ENCODE results near the gene CDK9. TPM values are rescaled to one million over a fixed set of nuclear protein-coding genes. Genes with fewer than 3 reads are reported as not detected.
A peak's percentile ranks its signal among the peaks of the same experiment; 100 is the strongest.

Gene CDK9
- polyA plus RNA-seq (2013, experiment 1 of 4), result 55.8 TPM
- 73.2 TPM for polyA plus RNA-seq (2013, experiment 2 of 4)
- polyA plus RNA-seq (2013, experiment 3 of 4), result 57.8 TPM
- 57.8 TPM for polyA plus RNA-seq (2013, experiment 4 of 4)

DNA sequence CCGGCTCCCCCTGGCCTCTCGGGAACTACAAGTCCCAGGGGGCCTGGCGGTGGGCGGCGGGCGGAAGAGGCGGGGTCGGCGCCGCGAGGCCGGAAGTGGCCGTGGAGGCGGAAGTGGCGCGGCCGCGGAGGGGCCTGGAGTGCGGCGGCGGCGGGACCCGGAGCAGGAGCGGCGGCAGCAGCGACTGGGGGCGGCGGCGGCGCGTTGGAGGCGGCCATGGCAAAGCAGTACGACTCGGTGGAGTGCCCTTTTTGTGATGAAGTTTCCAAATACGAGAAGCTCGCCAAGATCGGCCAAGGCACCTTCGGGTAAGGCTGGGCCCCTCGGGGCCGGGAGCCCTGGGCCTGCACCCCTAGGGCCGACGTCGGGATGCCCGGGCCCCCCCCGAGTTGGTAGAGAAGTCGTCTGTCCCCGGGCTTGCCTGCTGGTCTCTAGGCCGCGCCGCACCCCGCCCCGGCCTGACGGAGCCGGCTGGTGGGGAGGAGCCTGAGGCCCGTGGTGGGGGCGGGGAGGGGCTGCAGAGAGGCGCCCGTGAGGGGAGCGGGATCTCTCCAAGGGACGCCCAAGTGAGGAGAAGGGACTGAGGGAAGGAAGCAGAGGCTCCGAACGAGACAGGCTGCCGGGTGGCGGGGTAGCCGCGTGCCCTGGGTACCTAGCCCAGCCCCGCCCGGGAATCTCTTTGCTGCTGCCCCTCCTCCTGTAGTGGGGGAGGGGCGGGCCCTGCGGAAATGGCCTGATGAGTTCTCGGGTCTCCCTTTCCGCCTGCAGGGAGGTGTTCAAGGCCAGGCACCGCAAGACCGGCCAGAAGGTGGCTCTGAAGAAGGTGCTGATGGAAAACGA lies at the start of gene CDK9:
CDK9 (plus strand) TSS at position 102 of the 840 bp plus-strand sequence; CDS start at position 217, 115 bp downstream.
- peaks cover 7% of the 10 kb centered on the region for H3K4me1 ChIP-seq (ENCODE audit: control insufficient read depth, insufficient read depth, low read length)
- peak within 1 kb of the TSS; percentile 68 for H3K27ac ChIP-seq (ENCODE audit: insufficient read depth, low read depth, low read length, poor library complexity, severe bottlenecking)
- H3K27me3 ChIP-seq (ENCODE audit: control insufficient read depth, insufficient read depth, low read length, poor library complexity, severe bottlenecking), result no peaks in the 10 kb centered on the region
- H3K4me3 ChIP-seq (ENCODE audit: insufficient read depth, low read depth, low read length), result peak within 1 kb of the TSS; percentile 97
- no peaks in the 10 kb centered on the region for H3K9me3 ChIP-seq (ENCODE audit: control insufficient read depth, low read length)
- peaks cover 39% of the 10 kb centered on the region for H3K36me3 ChIP-seq (ENCODE audit: control insufficient read depth, insufficient read depth, low read length)
- WGBS, 2 experiments, result 0 to 1% methylated on average over 75 of the region's 75 CpGs

DNA sequence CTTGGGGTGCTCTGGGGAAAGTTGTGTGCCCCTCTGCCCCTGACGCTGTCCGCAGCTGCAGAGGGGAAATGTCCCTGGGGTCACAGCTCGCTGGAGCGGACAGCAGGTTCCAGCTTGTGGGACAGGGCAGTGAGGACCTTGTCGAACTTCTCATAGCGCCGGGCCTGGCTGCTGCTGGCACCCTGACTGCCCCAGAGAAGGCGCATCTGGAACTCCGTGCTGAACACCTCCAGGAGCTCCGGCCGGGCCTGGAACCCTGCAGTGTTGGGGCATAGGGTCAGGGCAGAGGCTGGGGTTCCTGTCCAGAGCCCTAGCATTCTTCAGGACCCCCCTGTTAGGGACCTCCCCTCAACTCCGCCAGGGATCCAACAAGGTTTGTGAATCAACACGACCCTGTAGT lies 47.2 kb upstream of the CDK9 start:
- Histone ChIP-seq H3K4me1 (ENCODE audit: control insufficient read depth, insufficient read depth, low read length) (peaks cover 4% of the 10 kb centered on the region), H3K27ac (ENCODE audit: insufficient read depth, low read depth, low read length, poor library complexity, severe bottlenecking) (no peak overlapping the region), H3K9me3 (ENCODE audit: control insufficient read depth, low read length) (no peaks in the 10 kb centered on the region), H3K27me3 (ENCODE audit: control insufficient read depth, insufficient read depth, low read length, poor library complexity, severe bottlenecking) (peaks cover 12% of the 10 kb centered on the region), H3K36me3 (ENCODE audit: control insufficient read depth, insufficient read depth, low read length) (no peaks in the 10 kb centered on the region), H3K4me3 (ENCODE audit: insufficient read depth, low read depth, low read length) (no peak overlapping the region)
- WGBS, 2 experiments, result 92 to 94% methylated on average over 12 to 13 of the region's 13 CpGs

DNA sequence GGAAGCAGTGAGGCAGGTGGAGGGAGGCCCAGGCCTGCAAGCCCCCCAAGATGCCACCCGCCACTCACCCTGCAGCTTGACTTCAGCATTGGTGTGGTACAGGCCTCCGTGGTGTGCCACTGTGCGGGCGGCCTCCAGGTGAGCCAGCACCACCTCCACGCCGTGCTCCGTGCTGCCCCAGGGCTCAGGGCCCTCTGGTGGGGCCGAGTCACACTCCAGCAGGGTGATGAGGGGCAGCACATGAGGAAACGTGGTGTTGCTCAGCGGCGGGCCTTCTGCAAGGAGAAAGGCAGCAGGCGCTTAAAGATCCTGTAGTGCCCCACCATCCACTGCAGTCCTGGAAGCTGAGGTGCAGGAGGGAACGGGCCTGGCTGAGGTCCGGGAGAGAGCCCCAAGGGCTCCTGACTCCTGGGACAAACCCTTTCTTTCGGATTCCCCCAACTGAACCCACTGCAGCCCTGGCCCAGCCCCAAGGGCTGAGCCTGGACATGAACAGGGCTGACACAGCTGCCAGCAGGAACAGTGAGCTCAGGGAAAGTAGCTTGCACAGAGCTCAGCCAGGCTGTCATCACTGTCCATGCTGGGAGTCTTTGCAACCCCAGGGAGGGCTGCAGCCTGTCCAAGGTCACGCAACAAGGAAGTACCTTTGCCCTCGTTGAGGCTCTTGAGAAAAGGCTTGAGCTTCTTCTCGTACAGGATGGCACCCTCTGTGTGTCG lies 46.1 kb upstream of the CDK9 start:
- whole genome bisulfite sequencing, 2 experiments, result 89 to 91% methylated on average over 19 of the region's 19 CpGs
- Histone ChIP-seq H3K4me1 (ENCODE audit: control insufficient read depth, insufficient read depth, low read length) (no peaks in the 10 kb centered on the region), H3K9me3 (ENCODE audit: control insufficient read depth, low read length) (no peaks in the 10 kb centered on the region), H3K4me3 (ENCODE audit: insufficient read depth, low read depth, low read length) (no peak overlapping the region), H3K36me3 (ENCODE audit: control insufficient read depth, insufficient read depth, low read length) (no peaks in the 10 kb centered on the region), H3K27me3 (ENCODE audit: control insufficient read depth, insufficient read depth, low read length, poor library complexity, severe bottlenecking) (peaks cover 12% of the 10 kb centered on the region), H3K27ac (ENCODE audit: insufficient read depth, low read depth, low read length, poor library complexity, severe bottlenecking) (no peak overlapping the region)

DNA sequence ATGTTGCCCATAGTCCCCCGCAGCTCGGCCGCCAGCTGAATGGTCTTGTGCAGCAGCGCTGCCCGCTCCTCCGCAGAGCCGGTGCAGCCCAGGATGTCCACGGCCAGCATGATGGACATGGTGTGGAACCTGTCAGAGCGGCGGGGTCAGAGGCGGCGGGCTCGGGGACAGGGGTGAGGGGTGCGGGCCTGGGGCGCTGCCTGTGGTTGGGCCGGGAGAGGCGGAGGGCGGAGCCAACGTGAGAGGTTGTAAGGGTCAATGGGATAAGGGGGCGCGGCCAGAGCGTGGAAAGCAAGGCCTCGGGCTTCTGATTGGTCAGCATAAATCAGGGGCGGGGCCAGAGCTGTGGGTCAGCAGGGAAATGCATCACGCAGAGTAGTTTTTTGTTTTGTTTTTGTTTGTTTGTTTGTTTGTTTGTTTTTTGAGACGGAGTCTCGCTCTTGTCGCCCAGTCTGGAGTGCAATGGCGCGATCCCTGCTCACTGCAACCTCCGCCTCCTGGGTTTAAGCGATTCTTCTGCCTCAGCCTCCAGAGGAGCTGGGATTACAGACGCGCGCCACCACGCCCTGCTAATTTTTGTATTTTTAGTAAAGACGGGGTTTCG lies 43.9 kb upstream of the CDK9 start:
- 4% methylated on average over 38 of the region's 38 CpGs for WGBS, 2 experiments
- Histone ChIP-seq H3K27me3 (ENCODE audit: control insufficient read depth, insufficient read depth, low read length, poor library complexity, severe bottlenecking) (peaks cover 12% of the 10 kb centered on the region), H3K4me1 (ENCODE audit: control insufficient read depth, insufficient read depth, low read length) (no peaks in the 10 kb centered on the region), H3K36me3 (ENCODE audit: control insufficient read depth, insufficient read depth, low read length) (no peaks in the 10 kb centered on the region), H3K4me3 (ENCODE audit: insufficient read depth, low read depth, low read length) (peak overlapping the region; percentile 31), H3K9me3 (ENCODE audit: control insufficient read depth, low read length) (no peaks in the 10 kb centered on the region), H3K27ac (ENCODE audit: insufficient read depth, low read depth, low read length, poor library complexity, severe bottlenecking) (no peak overlapping the region)

DNA sequence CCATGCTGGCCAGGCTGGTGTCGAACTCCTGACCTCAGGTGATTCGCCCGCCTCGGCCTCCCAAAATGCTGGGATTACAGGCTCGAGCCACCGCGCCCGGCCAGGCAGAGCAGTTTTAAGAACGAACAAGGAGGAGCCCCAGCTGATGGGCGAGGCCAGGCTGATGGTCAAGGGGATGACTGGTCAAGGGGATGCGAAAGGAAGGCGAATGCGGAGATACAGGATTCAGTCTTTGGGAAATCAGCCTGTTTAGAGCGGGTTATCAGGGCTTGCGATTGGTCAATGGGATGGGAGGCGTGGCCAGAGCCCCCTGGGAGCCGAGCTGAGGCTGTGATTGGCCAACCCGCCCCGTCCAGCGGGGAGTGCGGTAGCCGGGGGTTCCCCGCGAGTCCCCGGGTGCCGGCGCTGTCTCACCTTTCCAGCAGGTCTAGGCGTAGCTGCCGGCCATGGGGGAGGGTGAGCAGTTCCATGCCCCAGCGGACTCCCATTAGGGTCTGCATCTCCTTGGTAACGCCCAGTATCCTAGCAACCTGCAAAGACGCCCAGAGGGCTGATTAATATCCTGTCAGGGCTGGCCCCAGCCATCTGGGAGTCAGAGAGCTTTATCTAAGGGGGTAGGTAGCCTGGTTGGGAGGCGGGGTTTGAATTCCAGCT lies 43.3 kb upstream of the CDK9 start:
- H3K27ac ChIP-seq (ENCODE audit: insufficient read depth, low read depth, low read length, poor library complexity, severe bottlenecking), result peak overlapping the region; percentile 30

DNA sequence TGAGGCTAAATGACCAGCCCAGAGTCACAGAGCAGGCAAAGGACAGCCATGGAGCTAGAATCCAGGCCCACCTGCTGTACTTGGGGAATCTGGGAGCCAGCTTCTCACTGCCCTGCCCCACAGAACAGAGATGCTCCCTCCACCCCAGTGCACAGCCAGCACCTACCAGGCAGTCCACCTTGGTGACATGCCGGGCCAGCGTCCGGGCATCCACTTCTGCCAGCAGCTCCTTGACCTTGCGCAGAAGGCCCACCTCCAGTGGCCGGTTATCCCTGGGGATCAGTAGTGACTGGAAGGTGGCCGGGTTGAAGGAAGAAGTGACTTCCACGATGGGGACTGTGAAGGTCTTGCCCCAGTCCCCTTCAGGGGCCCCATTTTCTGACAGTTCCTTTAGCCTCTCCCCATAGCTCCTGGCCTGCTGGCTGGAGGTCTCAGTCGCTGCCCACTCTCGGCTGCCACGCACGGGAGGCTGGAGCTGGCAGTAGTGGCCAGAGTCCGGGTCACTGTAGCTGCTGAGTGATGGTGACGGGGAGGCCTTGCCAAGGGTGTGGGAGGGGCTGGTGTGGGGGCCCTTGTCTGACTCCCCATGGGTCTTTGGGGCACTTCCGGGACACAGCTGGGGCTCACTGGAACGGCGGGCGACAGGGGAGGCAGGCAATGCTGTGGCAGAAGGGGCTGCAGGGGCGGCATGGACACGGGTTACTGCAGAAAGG lies 41.3 kb upstream of the CDK9 start:
- Histone ChIP-seq H3K36me3 (ENCODE audit: control insufficient read depth, insufficient read depth, low read length) (no peaks in the 10 kb centered on the region), H3K4me1 (ENCODE audit: control insufficient read depth, insufficient read depth, low read length) (no peaks in the 10 kb centered on the region), H3K27ac (ENCODE audit: insufficient read depth, low read depth, low read length, poor library complexity, severe bottlenecking) (no peak overlapping the region), H3K9me3 (ENCODE audit: control insufficient read depth, low read length) (no peaks in the 10 kb centered on the region), H3K27me3 (ENCODE audit: control insufficient read depth, insufficient read depth, low read length, poor library complexity, severe bottlenecking) (peaks cover 12% of the 10 kb centered on the region), H3K4me3 (ENCODE audit: insufficient read depth, low read depth, low read length) (no peak overlapping the region)
- 91 to 94% methylated on average over 19 of the region's 19 CpGs for WGBS, 2 experiments

More for the DNA sequence above, 43.3 kb upstream of the CDK9 start:
- Histone ChIP-seq H3K27me3 (ENCODE audit: control insufficient read depth, insufficient read depth, low read length, poor library complexity, severe bottlenecking) (peaks cover 12% of the 10 kb centered on the region), H3K9me3 (ENCODE audit: control insufficient read depth, low read length) (no peaks in the 10 kb centered on the region), H3K4me3 (ENCODE audit: insufficient read depth, low read depth, low read length) (peak overlapping the region; percentile 31), H3K4me1 (ENCODE audit: control insufficient read depth, insufficient read depth, low read length) (no peaks in the 10 kb centered on the region), H3K36me3 (ENCODE audit: control insufficient read depth, insufficient read depth, low read length) (no peaks in the 10 kb centered on the region)
- 1 to 2% methylated on average over 33 of the region's 33 CpGs for WGBS, 2 experiments

DNA sequence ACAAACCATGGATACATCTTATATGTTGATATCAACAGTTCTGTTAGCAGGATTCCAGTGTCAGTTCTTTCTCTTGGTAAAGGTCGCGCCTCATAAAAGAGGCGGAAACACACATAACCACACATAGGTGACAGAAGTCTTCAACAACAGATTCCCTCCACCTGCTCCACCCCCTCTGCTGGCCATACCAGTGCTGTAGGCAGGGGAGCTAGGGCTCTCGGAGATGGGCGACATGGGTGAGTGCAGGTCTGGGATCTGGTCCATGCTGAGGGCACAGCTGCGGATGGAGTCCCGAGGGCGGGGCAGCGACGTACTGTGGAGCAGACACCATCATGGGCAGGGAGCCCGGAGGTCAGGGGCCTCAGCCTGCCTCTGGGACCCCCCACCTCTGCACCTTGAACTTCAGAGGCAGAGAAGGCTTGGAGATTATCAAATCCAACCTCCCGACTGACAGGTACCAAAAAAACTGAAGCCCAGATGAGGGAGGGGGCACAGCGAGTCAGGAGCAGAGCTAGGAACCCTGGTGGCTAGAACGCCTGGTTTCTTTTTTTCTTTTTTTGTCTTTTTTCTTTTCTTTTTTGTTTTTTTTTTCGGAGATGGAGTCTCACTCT lies 38.8 kb upstream of the CDK9 start:
- Histone ChIP-seq H3K9me3 (ENCODE audit: control insufficient read depth, low read length) (no peaks in the 10 kb centered on the region), H3K4me3 (ENCODE audit: insufficient read depth, low read depth, low read length) (no peak overlapping the region), H3K4me1 (ENCODE audit: control insufficient read depth, insufficient read depth, low read length) (no peaks in the 10 kb centered on the region), H3K36me3 (ENCODE audit: control insufficient read depth, insufficient read depth, low read length) (no peaks in the 10 kb centered on the region), H3K27me3 (ENCODE audit: control insufficient read depth, insufficient read depth, low read length, poor library complexity, severe bottlenecking) (peaks cover 9% of the 10 kb centered on the region), H3K27ac (ENCODE audit: insufficient read depth, low read depth, low read length, poor library complexity, severe bottlenecking) (no peak overlapping the region)
- 84 to 86% methylated on average over 15 of the region's 15 CpGs for WGBS, 2 experiments

DNA sequence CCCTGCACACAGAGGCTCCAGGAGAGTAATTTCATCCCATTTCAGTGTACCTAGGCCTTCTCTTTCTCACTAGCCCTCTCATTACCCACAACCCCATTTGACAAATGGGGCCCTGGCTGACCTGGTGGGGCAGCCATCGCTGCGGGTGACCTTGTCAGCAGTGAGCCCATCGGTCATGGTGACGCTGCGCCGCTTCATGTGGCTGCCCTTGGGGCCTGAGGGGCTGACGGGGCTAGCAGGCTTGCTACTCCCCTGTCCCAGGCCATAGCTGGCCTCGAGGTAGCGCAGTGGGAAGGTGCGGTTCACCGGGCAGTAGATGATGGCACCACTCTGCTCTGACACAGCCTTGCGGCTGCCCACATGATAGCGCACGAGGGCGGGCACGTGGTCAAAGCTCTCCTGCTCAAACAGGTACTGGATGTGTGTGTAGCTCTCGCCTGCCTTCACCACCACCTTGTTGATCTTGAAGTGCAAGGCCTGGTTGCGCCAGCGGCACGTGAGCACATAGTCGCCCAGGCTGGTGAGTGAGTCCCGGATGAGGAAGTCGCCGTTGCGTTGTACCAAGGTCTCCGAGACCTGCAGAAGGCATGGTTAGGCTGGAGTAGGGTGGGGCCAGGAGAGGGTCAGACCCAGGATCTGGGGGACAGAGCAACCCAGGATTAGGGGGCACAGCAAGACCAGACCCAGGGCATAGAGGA lies 36.6 kb upstream of the CDK9 start:
- no peaks in the 10 kb centered on the region for H3K9me3 ChIP-seq (ENCODE audit: control insufficient read depth, low read length)
- H3K36me3 ChIP-seq (ENCODE audit: control insufficient read depth, insufficient read depth, low read length), result no peaks in the 10 kb centered on the region
- WGBS, 2 experiments, result 94% methylated on average over 26 of the region's 26 CpGs

More for the DNA sequence above, 36.6 kb upstream of the CDK9 start:
- peaks cover 31% of the 10 kb centered on the region for H3K27me3 ChIP-seq (ENCODE audit: control insufficient read depth, insufficient read depth, low read length, poor library complexity, severe bottlenecking)
- H3K4me1 ChIP-seq (ENCODE audit: control insufficient read depth, insufficient read depth, low read length), result no peaks in the 10 kb centered on the region
- H3K4me3 ChIP-seq (ENCODE audit: insufficient read depth, low read depth, low read length), result no peak overlapping the region
- H3K27ac ChIP-seq (ENCODE audit: insufficient read depth, low read depth, low read length, poor library complexity, severe bottlenecking), result no peak overlapping the region
